ENCODE results near the gene RILPL1.

Gene RILPL1

GRCh38 chr12:123506843-123507236 lies 26.7 kb downstream of the RILPL1 start:
- TF ChIP-seq FOXP2 (optimal IDR thresholded peaks at IDR 0.05; ENCODE audit: borderline replicate concordance, extremely low read depth, extremely low read length, insufficient read depth) (no peak), TAF1 (IDR thresholded peaks at IDR 0.05; ENCODE audit: borderline replicate concordance, insufficient read depth, low read length) (no peak), REST (IDR thresholded peaks at IDR 0.05; ENCODE audit: insufficient read depth in 1 of 2, low read depth in 2 of 2, low read length in 2 of 2) (no peak), SIN3A (IDR thresholded peaks at IDR 0.05; ENCODE audit: borderline replicate concordance, insufficient read depth, low read length) (no peak), POLR2AphosphoS5 (IDR thresholded peaks at IDR 0.05; ENCODE audit: low read depth, low read length) (no peak)

GRCh38 chr12:123506059-123506842 lies 27.3 kb downstream of the RILPL1 start:
- no peak for TF ChIP-seq POLR2AphosphoS5 (IDR thresholded peaks at IDR 0.05; ENCODE audit: low read depth, low read length)
- no peak for TF ChIP-seq TAF1 (IDR thresholded peaks at IDR 0.05; ENCODE audit: borderline replicate concordance, insufficient read depth, low read length)
- no peak for TF ChIP-seq SIN3A (IDR thresholded peaks at IDR 0.05; ENCODE audit: borderline replicate concordance, insufficient read depth, low read length)
- no peak for TF ChIP-seq REST (IDR thresholded peaks at IDR 0.05; ENCODE audit: insufficient read depth in 1 of 2, low read depth in 2 of 2, low read length in 2 of 2)
- no peak for TF ChIP-seq FOXP2 (optimal IDR thresholded peaks at IDR 0.05; ENCODE audit: borderline replicate concordance, extremely low read depth, extremely low read length, insufficient read depth)

DNA sequence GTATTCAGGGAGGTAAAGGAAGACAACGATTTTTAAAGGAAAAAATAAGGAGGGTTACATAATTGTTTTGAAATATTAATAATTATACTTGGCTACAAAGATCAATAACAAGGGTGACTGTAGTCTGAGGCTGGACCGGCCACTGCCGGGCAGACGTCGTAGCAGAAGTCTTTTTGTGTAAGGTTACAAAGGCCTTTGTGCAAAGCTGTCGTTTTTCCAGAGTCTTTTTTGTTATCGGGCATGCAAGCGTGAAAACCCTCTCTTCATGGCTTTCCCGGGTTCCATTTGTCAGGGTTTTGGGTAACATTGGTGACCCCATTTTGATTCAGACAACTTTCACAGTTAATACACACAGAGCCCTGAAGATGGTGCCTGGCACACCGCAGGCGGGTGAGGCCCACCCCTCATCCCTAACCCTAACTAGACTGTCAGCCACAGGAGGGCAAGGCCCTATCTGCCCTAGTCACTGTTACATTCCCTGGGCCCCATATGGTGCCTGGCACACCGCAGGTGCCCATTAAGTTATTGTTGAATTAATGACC lies 31.3 kb downstream of the RILPL1 start:
- no peak for TF ChIP-seq FOXP2 (optimal IDR thresholded peaks at IDR 0.05; ENCODE audit: borderline replicate concordance, extremely low read depth, extremely low read length, insufficient read depth)
- no peak for TF ChIP-seq SIN3A (IDR thresholded peaks at IDR 0.05; ENCODE audit: borderline replicate concordance, insufficient read depth, low read length)
- no peak for TF ChIP-seq REST (IDR thresholded peaks at IDR 0.05; ENCODE audit: insufficient read depth in 1 of 2, low read depth in 2 of 2, low read length in 2 of 2)
- no peak for TF ChIP-seq POLR2AphosphoS5 (IDR thresholded peaks at IDR 0.05; ENCODE audit: low read depth, low read length)
- TF ChIP-seq TAF1 (IDR thresholded peaks at IDR 0.05; ENCODE audit: borderline replicate concordance, insufficient read depth, low read length), result no peak

DNA sequence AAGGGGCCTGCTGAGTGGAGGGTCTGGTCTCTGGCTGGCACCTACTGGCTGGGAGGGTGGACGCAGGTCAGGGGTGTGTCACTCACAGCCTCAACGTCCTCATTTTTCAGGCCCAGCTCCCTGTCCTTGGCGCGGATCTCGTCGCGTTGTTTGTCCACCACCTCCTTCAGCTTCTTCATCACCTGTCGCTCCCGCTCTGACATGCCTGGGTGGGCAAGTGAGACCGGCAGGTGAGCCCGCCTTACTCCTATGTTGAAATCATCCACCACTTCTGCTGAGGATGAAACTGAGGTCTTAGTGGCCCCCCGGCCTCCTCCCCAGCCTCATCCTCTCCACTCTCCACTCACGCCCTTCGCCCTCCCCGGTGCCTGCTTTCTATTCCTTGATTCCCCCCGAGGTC lies 34.2 kb downstream of the RILPL1 start:
- no peak for TF ChIP-seq REST (IDR thresholded peaks at IDR 0.05; ENCODE audit: insufficient read depth in 1 of 2, low read depth in 2 of 2, low read length in 2 of 2)
- TF ChIP-seq FOXP2 (optimal IDR thresholded peaks at IDR 0.05; ENCODE audit: borderline replicate concordance, extremely low read depth, extremely low read length, insufficient read depth), result no peak
- TF ChIP-seq SIN3A (IDR thresholded peaks at IDR 0.05; ENCODE audit: borderline replicate concordance, insufficient read depth, low read length), result no peak
